Subcutaneous adipose tissue (tissue), 4 donors: ENCODE measurements around the gene RAI14. TPM values are rescaled to one million over a fixed set of nuclear protein-coding genes. Genes with fewer than 3 reads are reported as not detected.

ENCODE experiments used
- total RNA-seq, 4 donors: library from RNA; depleted of rRNA; stranded (reverse); fragments of >200 nt; gene quantifications; one replicate each; pipeline ENCODE4 v1.1.0, GENCODE V29; 2016
- TF ChIP-seq, protein P1 (sequence below): fragments of 450-650 bp; IDR thresholded peaks from one replicate; pipeline ENCODE4 v1.5.1; 2016; ENCODE audit warnings: low read depth, mild to moderate bottlenecking, control low read depth, antibody characterized with exemption, moderate library complexity

RAI14 gene
- total RNA-seq, 4 donors from 2014 or later = 8.6 to 25.0 (median 13.2) TPM

DNA sequence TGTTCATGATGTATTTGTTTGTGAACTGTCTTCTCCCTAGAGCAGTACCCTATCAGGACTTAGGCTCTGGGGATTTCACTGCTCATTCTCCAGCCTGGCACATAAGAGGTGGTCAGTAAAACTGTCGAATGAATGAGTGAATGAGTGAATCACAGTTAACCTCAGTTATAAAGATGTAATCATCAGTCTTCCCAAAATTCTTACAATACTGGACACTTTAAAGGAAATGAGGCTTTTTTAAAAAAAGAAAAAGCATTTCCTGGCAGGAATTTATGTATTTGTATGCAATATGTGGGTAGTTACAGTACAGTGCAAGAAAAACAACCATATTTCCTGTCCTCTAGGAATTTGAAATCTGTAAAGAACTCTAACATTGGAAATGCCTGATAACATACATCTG is 59.6 kb downstream of the RAI14 start:
- TF ChIP-seq, protein P1, sequence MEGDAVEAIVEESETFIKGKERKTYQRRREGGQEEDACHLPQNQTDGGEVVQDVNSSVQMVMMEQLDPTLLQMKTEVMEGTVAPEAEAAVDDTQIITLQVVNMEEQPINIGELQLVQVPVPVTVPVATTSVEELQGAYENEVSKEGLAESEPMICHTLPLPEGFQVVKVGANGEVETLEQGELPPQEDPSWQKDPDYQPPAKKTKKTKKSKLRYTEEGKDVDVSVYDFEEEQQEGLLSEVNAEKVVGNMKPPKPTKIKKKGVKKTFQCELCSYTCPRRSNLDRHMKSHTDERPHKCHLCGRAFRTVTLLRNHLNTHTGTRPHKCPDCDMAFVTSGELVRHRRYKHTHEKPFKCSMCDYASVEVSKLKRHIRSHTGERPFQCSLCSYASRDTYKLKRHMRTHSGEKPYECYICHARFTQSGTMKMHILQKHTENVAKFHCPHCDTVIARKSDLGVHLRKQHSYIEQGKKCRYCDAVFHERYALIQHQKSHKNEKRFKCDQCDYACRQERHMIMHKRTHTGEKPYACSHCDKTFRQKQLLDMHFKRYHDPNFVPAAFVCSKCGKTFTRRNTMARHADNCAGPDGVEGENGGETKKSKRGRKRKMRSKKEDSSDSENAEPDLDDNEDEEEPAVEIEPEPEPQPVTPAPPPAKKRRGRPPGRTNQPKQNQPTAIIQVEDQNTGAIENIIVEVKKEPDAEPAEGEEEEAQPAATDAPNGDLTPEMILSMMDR = no peak

DNA sequence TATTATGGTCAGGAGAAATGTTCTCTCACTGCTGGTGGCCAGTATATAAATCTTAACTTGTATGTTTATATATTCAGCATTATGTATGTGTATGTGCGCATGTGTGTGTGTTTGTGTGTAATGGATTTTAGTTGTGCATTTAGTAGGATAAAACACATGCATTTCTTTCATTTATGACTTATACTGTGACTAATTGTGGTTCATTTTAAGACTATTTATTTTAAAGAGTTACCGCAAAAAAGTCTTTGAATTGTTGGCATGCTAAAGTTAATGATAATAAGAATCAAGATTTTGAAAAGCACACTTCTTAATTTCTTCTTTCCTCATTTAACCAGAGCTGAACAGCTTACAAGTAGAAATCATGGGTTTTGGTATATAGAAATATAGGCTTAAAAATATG is 60.9 kb downstream of the RAI14 start:
- TF ChIP-seq, protein P1 = no peak

DNA sequence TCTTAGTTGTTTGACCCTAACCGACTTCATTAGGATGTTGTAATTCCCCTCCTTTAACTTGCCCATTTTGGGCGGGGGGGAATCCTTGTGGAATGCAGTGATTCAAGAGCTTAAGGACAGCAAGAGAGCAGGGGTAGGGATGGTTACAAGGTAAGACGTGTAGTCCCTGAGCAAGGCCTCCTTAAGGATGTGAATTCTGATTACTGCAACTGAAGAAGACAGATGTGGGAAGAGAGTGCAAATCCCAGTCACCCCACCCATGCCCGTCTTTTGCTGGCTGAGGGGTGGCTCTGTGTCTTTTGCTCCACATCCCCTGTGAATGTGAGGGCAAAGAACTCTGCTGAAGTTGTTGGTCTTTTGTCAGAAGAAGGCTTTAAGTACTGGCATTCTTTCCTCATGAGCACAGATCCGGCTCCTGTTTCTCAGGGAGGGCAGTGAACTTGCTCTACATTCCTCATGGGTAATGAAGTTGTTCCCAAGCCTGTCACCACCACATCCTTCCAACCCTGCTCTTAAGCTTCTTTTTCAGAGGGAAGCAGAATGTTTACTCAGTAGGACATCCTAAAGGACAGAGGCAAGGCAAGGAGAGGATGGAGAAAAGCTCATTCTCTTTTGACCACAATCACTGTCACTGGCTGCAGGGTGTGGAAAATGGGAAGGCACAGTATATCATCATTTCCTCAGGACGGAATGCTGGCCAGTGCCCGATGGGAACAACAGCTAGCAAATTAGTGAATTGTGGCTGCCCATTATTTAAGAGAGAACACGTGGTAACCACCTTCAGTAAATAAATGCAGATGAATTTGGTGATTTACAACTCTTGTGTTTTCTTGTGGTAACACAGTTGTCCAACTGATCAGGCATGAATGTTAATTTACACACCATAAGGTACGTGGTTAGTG is 61.5 kb downstream of the RAI14 start:
- TF ChIP-seq, protein P1 = no peak

DNA sequence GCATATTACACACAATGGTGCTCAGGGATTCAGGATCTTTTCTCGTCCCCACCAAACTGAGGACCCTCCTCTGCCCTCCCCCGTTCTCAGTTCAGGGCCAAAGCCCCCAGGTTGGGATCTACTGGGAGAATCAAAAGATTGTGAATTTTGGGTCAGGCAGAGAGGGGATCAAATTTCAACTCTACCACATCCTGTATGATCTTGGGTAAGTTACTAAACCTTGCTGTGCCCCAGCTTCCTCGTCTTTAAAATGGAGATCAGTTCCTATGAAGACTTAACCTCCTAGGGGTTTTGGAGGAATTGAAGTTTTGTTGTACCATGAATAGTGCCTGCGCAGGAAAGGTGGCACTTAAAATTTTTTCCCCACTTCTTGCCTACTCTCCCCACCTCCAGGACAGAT is 62.4 kb downstream of the RAI14 start:
- TF ChIP-seq, protein P1 = no peak

DNA sequence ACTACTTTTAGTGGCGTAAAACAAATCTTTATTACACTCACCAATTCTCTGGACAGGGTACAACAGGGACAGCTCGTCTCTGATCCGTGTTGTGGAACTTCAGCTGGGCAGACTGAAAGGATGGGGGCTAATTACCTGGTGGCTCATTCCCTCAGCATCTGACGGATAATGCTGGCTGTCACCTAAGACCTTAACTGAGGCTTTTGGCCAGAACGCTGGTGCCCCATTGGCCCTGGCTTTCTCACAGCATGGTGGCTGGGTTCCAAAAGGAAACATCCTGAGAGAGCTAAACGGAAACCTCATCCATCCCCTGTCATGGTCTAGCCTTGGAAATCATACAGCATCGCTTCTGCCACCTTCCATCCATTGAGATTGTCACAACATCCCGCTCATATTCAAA is 62.9 kb downstream of the RAI14 start:
- TF ChIP-seq, protein P1 = no peak

DNA sequence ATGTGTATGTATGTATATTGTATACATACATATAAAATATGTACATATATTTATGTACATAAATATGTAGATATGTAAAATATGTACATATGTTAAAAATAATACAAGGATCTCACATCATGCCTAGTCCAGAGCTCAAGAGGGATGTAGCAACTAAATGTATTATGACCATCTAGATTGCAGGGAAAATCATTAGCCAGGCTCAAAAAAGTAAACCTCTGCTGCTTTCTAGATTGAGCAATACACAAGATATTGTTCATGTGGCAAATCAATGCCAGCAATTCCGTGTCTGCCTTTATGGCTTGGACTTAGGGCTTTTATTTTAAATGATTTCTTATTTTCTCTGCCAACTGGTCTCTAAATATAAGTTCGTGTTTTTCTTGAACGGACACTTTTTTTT is 65.2 kb downstream of the RAI14 start:
- TF ChIP-seq, protein P1 = no peak

DNA sequence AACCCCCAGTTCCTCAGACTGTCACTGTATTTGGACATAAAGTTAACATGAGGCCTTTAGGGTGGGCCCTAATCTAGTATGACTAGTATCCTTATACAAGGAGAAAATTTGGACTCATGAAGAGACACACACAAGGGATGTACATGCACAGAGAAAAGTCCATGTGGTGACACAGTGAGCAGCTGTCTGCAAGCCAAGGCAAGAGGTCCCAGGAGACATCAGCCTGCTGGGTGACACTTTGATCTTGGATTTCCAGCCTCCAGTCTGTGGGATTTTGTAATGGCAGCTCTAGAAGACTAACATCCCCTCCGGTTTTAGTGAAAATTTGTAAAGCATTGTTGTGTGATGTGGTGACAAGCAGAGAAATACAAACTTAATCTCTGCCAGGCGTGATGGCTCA is 66.1 kb downstream of the RAI14 start:
- TF ChIP-seq, protein P1 = no peak
